Activated CD8-positive, alpha-beta T cell treated with anti-CD3 and anti-CD28 coated beads for 36 hours (primary cell): ENCODE results near the gene DMRT1. TPM values are rescaled to one million over a fixed set of nuclear protein-coding genes. Genes with fewer than 3 reads are reported as not detected.

Source experiments
- ATAC-seq: fragments of 200-7000 bp; cut with Tn5 transposase; one replicate; pipeline ENCODE4 v1.10.0; 2021; ENCODE audit warnings: mild to moderate bottlenecking, moderate library complexity
- CTCF ChIA-PET: fragments of 350-600 bp; sonication (Branson Sonifier 250); formaldehyde crosslinking; loops from one replicate; lab custom pipeline; 2021; ENCODE audit warnings: antibody characterized with exemption; lab: Charles Lee
- POLR2A ChIA-PET: fragments of 350-600 bp; sonication (Branson Sonifier 250); formaldehyde crosslinking; loops from one replicate; lab custom pipeline; 2021; ENCODE audit warnings: antibody characterized with exemption; lab: Charles Lee
- DNase-seq: peaks from one replicate; pipeline ENCODE4 v3.0.0-alpha.2; 2020
- H3K27ac Mint-ChIP-seq: one replicate; pipeline ENCODE4 v1.8.0; 2021; ENCODE audit warnings: mild to moderate bottlenecking, mixed read lengths
- H3K27me3 Mint-ChIP-seq: one replicate; pipeline ENCODE4 v1.8.0; 2021; ENCODE audit warnings: mixed read lengths
- H3K36me3 Mint-ChIP-seq: one replicate; pipeline ENCODE4 v1.8.0; 2021; ENCODE audit warnings: low read depth, mixed read lengths
- H3K4me1 Mint-ChIP-seq: one replicate; pipeline ENCODE4 v1.8.0; 2021; ENCODE audit warnings: low read depth, mixed read lengths
- H3K4me3 Mint-ChIP-seq: one replicate; pipeline ENCODE4 v1.8.0; 2021; ENCODE audit warnings: mild to moderate bottlenecking, moderate library complexity, mixed read lengths
- H3K9me3 Mint-ChIP-seq: one replicate; pipeline ENCODE4 v1.8.0; 2021; ENCODE audit warnings: mixed read lengths
- CTCF ChIP-seq: fragments of 200-600 bp; IDR thresholded peaks from one replicate; pipeline ENCODE4 v1.8.0; 2022; ENCODE audit warnings: antibody characterized with exemption, mild to moderate bottlenecking
- intact Hi-C: fragments of 100-400 bp; cut with micrococcal nuclease; formaldehyde crosslinking; loops from one replicate; pipeline ENCODE4 v1.10.0; 2022
- total RNA-seq, 2 experiments: library from RNA; stranded (reverse); gene quantifications; one replicate each; pipeline ENCODE4 v1.2.3, GENCODE V29; 2021

Gene DMRT1
- total RNA-seq, 2 experiments from 2014 or later, result not detected

DNA sequence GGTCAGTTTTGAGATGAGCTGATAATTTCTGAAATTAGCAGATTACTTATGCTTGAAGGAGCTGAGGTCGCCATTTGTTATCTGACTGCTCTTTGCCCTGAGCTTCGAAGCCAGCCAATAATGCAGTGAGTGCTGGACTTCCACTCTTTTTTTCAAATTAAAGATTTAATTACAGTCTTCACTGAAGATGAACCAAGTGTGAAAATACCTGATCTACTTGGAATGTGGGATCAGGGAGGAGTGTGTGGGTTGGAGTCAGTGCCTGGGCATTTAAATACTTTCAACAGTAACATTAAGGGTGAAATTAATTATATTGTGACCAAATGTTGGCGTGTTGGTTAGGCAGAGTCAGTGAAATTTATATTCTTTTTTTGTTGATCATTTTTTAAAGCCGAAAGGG lies 111.0 kb downstream of the DMRT1 start:
- peaks cover 25% of the 10 kb centered on the region for H3K27me3 Mint-ChIP-seq
- no peak overlapping the region for H3K4me3 Mint-ChIP-seq
- H3K27ac Mint-ChIP-seq, result no peak overlapping the region
- DNase-seq, result no peak
- no peaks in the 10 kb centered on the region for H3K9me3 Mint-ChIP-seq
- no peaks in the 10 kb centered on the region for H3K4me1 Mint-ChIP-seq
- ChIA-PET CTCF (interaction anchor here (1.1 to 1.5 kb wide), 2 partner anchors 23 to 27 kb away, joined by 3 read pairs; no protein-coding TSS in a partner anchor), POLR2A (no interaction called here)
- intact Hi-C loops, result loop anchor here (10.0 kb wide), 1 partner anchor 58 kb away; no protein-coding TSS in a partner anchor
- no peak for ATAC-seq
- TF ChIP-seq CTCF, result no peak
- no peaks in the 10 kb centered on the region for H3K36me3 Mint-ChIP-seq

- Mint-ChIP-seq H3K4me3 (no peak overlapping the region), H3K9me3 (no peaks in the 10 kb centered on the region), H3K27ac (no peak overlapping the region), H3K4me1 (no peaks in the 10 kb centered on the region), H3K27me3 (peaks cover 24% of the 10 kb centered on the region), H3K36me3 (no peaks in the 10 kb centered on the region)
- DNase-seq (no peak), ATAC-seq (no peak)
- intact Hi-C loops, result loop anchor here (10.0 kb wide), 1 partner anchor 64 kb away; no protein-coding TSS in a partner anchor
- POLR2A ChIA-PET, result no interaction called here
- CTCF ChIA-PET, result interaction anchor here (1.0 to 1.1 kb wide), 2 partner anchors 31 to 65 kb away, joined by 3 read pairs; no protein-coding TSS in a partner anchor
- no peak for TF ChIP-seq CTCF
Measured at GRCh38 chr9:959105-959504, 117.6 kb downstream of the DMRT1 start.

- POLR2A ChIA-PET, result interaction anchor here (0.7 kb wide), 1 partner anchor 34 kb away, joined by 3 read pairs; no protein-coding TSS in a partner anchor
- DNase-seq (no peak), ATAC-seq (no peak)
- no peaks in the 10 kb centered on the region for H3K36me3 Mint-ChIP-seq
- H3K9me3 Mint-ChIP-seq, result no peaks in the 10 kb centered on the region
- H3K27me3 Mint-ChIP-seq, result peaks cover 31% of the 10 kb centered on the region
- H3K4me1 Mint-ChIP-seq, result no peaks in the 10 kb centered on the region
- no peak for TF ChIP-seq CTCF
- no peak overlapping the region for H3K27ac Mint-ChIP-seq
- H3K4me3 Mint-ChIP-seq, result no peak overlapping the region
- CTCF ChIA-PET, result no interaction called here
- intact Hi-C loops, result loop anchor here (10.0 kb wide), 1 partner anchor 65 kb away; no protein-coding TSS in a partner anchor
Measured at GRCh38 chr9:959914-960313, 118.4 kb downstream of the DMRT1 start.

DNA sequence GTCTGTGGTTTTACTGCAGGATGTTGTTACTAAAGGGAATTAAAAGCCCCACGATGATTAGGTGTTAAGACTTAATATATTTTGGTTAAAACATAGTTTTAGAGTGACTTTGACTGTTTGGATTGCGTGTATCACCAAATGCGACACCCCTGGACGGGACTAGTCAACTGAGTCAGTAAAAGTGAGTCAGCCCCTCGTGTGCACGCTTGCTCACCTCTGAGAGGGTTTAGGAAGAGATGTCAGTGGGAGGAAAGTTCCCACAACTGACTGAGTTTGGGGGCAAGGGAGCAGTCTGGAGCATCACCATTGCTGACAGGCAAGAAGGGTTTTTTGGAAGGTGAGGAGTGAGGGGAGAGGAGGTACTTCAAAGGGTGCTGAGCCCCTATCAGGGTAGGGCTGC lies 120.5 kb downstream of the DMRT1 start:
- no peak for TF ChIP-seq CTCF
- H3K27me3 Mint-ChIP-seq, result peaks cover 48% of the 10 kb centered on the region
- DNase-seq, result no peak
- no peaks in the 10 kb centered on the region for H3K36me3 Mint-ChIP-seq
- intact Hi-C loops, result no loop called here
- ChIA-PET CTCF (no interaction called here), POLR2A (no interaction called here)
- H3K4me1 Mint-ChIP-seq, result no peaks in the 10 kb centered on the region
- no peaks in the 10 kb centered on the region for H3K9me3 Mint-ChIP-seq
- H3K4me3 Mint-ChIP-seq, result no peak overlapping the region
- no peak for ATAC-seq
- H3K27ac Mint-ChIP-seq, result no peak overlapping the region

GRCh38 chr9:965497-965896 lies 124.0 kb downstream of the DMRT1 start:
- POLR2A ChIA-PET, result no interaction called here
- intact Hi-C loops, result no loop called here
- CTCF ChIA-PET, result interaction anchor here (1.0 to 1.2 kb wide), 2 partner anchors 24 to 44 kb away, joined by 3 to 4 read pairs; no protein-coding TSS in a partner anchor

More at GRCh38 chr9:965497-965896, 124.0 kb downstream of the DMRT1 start:
- H3K27ac Mint-ChIP-seq, result no peak overlapping the region
- DNase-seq (no peak), ATAC-seq (no peak)
- no peak overlapping the region for H3K4me3 Mint-ChIP-seq
- H3K27me3 Mint-ChIP-seq, result peaks cover 74% of the 10 kb centered on the region
- H3K36me3 Mint-ChIP-seq, result peaks cover 3% of the 10 kb centered on the region
- TF ChIP-seq CTCF, result no peak
- peaks cover 8% of the 10 kb centered on the region for H3K4me1 Mint-ChIP-seq
- H3K9me3 Mint-ChIP-seq, result no peaks in the 10 kb centered on the region
